Stimulated activated CD4-positive, alpha-beta T cell treated with anti-CD3 and anti-CD28 coated beads, TNF-alpha, amount 100 ng/mL, for 48 hours (primary cell): ENCODE results near the gene LTBR.
A peak's percentile ranks its signal among the peaks of the same experiment; 100 is the strongest.
"Not testable (repeated sequence)": the region's sequence is repeated elsewhere in the genome, so short reads cannot be mapped to it uniquely, and the experiment has no call there.

Experiments used
- DNase-seq, 3 donors: peaks; one replicate each; pipeline ENCODE4 v3.0.0-alpha.2; 2020; ENCODE audit warnings: low read depth in 3 of 3

The LTBR gene

GRCh38 chr12:6383572-6384498, at the start of gene LTBR:
Gene LTBR (plus strand): TSS chr12:6384162. CDS start chr12:6384359, 197 bp downstream.
- DNase-seq: no peak

- DNase-seq: no peak
Observed at GRCh38 chr12:6334359-6334758, 49.6 kb upstream of the LTBR start.

- no peak for DNase-seq
Observed at GRCh38 chr12:6334940-6335450, 49.0 kb upstream of the LTBR start.

GRCh38 chr12:6335451-6336078, 48.4 kb upstream of the LTBR start:
- DNase-seq: peak; percentile 76 to 84 (median 77)

GRCh38 chr12:6336079-6336888, 47.7 kb upstream of the LTBR start:
- peak in 2 of 3 donors; percentile 50 to 54 for DNase-seq

GRCh38 chr12:6336889-6337853, 46.8 kb upstream of the LTBR start:
- DNase-seq: no peak

GRCh38 chr12:6337958-6338433, 46.0 kb upstream of the LTBR start:
- no peak for DNase-seq

- not testable (repeated sequence) for DNase-seq
Observed at GRCh38 chr12:6338536-6338935, 45.4 kb upstream of the LTBR start.

- no peak for DNase-seq
Observed at GRCh38 chr12:6338955-6339354, 45.0 kb upstream of the LTBR start.

- DNase-seq: no peak
Observed at GRCh38 chr12:6340032-6340638, 43.8 kb upstream of the LTBR start.

GRCh38 chr12:6340745-6341416, 43.1 kb upstream of the LTBR start:
- DNase-seq: no peak

- no peak for DNase-seq
Observed at GRCh38 chr12:6341417-6342139, 42.4 kb upstream of the LTBR start, which contains the start of gene TNFRSF1A. Gene TNFRSF1A (minus strand): TSS chr12:6342076. CDS start chr12:6341814, 262 bp downstream.

- DNase-seq: no peak
Observed at GRCh38 chr12:6342140-6342889, 41.6 kb upstream of the LTBR start.

- no peak for DNase-seq
Observed at GRCh38 chr12:6343518-6343917, 40.4 kb upstream of the LTBR start.

- not testable (repeated sequence) for DNase-seq
Observed at GRCh38 chr12:6344101-6344660, 39.8 kb upstream of the LTBR start.

GRCh38 chr12:6345319-6346091, 38.5 kb upstream of the LTBR start:
- DNase-seq: no peak
